HEK293T (cell line): ENCODE measurements around the gene ATXN2.
"Not testable (repeated sequence)": the region's sequence is repeated elsewhere in the genome, so short reads cannot be mapped to it uniquely, and the experiment has no call there.

Source experiments
- CTCF ChIA-PET: fragments of 350-600 bp; formaldehyde crosslinking; extraction: SDS; loops from one replicate; lab custom pipeline; 2021; ENCODE audit warnings: antibody characterized with exemption, inconsistent platforms; lab: Yijun Ruan, JAX
- POLR2A ChIA-PET: fragments of 350-600 bp; formaldehyde crosslinking; extraction: SDS; loops from one replicate; lab custom pipeline; 2020; ENCODE audit warnings: antibody characterized with exemption, inconsistent platforms; lab: Yijun Ruan, JAX
- DNase-seq: peaks from one replicate; pipeline ENCODE4 v3.0.0; 2012; ENCODE audit warnings: mixed read lengths; ENCODE audit errors: extremely low spot score
- ARNT ChIP-seq: fragments of 450-650 bp; IDR thresholded peaks from 2 replicates; pipeline ENCODE4 v1.6.1; 2017; ENCODE audit warnings: mild to moderate bottlenecking
- BHLHE40 ChIP-seq: fragments of 450-650 bp; IDR thresholded peaks from 2 replicates; pipeline ENCODE4 v1.6.1; 2016; ENCODE audit warnings: mild to moderate bottlenecking, moderate library complexity, borderline replicate concordance
- CTBP1 ChIP-seq: fragments of 450-650 bp; IDR thresholded peaks from 2 replicates; pipeline ENCODE4 v1.6.1; 2016; ENCODE audit warnings: borderline replicate concordance
- ELF4 ChIP-seq: fragments of 450-650 bp; IDR thresholded peaks from 2 replicates; pipeline ENCODE4 v1.6.1; 2017; ENCODE audit warnings: antibody characterized with exemption
- FOXA1 ChIP-seq: fragments of 450-650 bp; IDR thresholded peaks from 2 replicates; pipeline ENCODE4 v1.6.1; 2016; ENCODE audit warnings: mild to moderate bottlenecking
- FOXK2 ChIP-seq: fragments of 450-650 bp; IDR thresholded peaks from 2 replicates; pipeline ENCODE4 v1.6.1; 2016; ENCODE audit warnings: mild to moderate bottlenecking
- FOXM1 ChIP-seq: fragments of 450-650 bp; IDR thresholded peaks from 2 replicates; pipeline ENCODE4 v1.6.1; 2017; ENCODE audit warnings: mild to moderate bottlenecking, borderline replicate concordance
- HDGF ChIP-seq: fragments of 450-650 bp; IDR thresholded peaks from 2 replicates; pipeline ENCODE4 v1.6.1; 2017; ENCODE audit warnings: antibody characterized with exemption, borderline replicate concordance
- L3MBTL2 ChIP-seq: fragments of 450-650 bp; conservative IDR thresholded peaks from 2 replicates; pipeline ENCODE4 v1.6.1; 2016; ENCODE audit warnings: mild to moderate bottlenecking
- LEF1 ChIP-seq: fragments of 450-650 bp; IDR thresholded peaks from 2 replicates; pipeline ENCODE4 v1.6.1; 2017; ENCODE audit warnings: mild to moderate bottlenecking, borderline replicate concordance
- NFRKB ChIP-seq: fragments of 450-650 bp; IDR thresholded peaks from 2 replicates; pipeline ENCODE4 v1.6.1; 2016; ENCODE audit warnings: mild to moderate bottlenecking, moderate library complexity
- PKNOX1 ChIP-seq: fragments of 450-650 bp; IDR thresholded peaks from 2 replicates; pipeline ENCODE4 v1.6.1; 2016
- SP1 ChIP-seq: fragments of 450-650 bp; IDR thresholded peaks from 2 replicates; pipeline ENCODE4 v1.6.1; 2017
- SUZ12 ChIP-seq: fragments of 450-650 bp; IDR thresholded peaks from 2 replicates; pipeline ENCODE4 v1.6.1; 2016; ENCODE audit warnings: mild to moderate bottlenecking
- TARDBP ChIP-seq: fragments of 450-650 bp; IDR thresholded peaks from 2 replicates; pipeline ENCODE4 v1.6.1; 2016
- ZNF384 ChIP-seq: fragments of 450-650 bp; IDR thresholded peaks from 2 replicates; pipeline ENCODE4 v1.6.1; 2016

ATXN2 gene

GRCh38 chr12:111574797-111575443 is 24.2 kb downstream of the ATXN2 start:
- TF ChIP-seq LEF1 (no peak), CTBP1 (no peak), FOXM1 (no peak), TARDBP (no peak), SUZ12 (no peak), FOXA1 (no peak), L3MBTL2 (no peak), BHLHE40 (no peak), HDGF (no peak), ELF4 (no peak)
- no peak for DNase-seq
- ChIA-PET CTCF (interaction anchor here (0.6 kb wide), 1 partner anchor 149 kb away, joined by 3 read pairs; no protein-coding TSS in a partner anchor), POLR2A (no interaction called here)

DNA sequence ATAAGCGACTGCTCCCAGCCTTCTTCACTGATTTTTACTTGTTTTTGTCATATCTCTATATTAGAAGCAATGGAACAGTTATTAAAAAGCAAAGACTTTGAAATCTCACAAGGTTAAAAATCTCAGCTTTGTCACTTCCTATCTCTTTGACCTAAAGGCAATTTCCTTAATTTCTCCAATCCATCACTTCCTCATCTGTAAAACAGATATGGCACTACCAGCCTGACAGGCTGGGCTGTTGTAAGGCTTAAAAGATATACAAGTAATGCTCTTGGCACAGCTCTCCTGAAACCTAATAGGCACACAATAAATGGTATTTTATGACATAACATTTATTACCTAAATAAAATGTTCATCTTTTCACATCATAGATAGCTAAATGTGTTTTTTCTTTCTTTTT is 25.6 kb downstream of the ATXN2 start:
- no peak for DNase-seq
- no peak for TF ChIP-seq FOXA1
- TF ChIP-seq SP1: no peak
- TF ChIP-seq LEF1: no peak
- TF ChIP-seq CTBP1: no peak
- no peak for TF ChIP-seq FOXK2
- no peak for TF ChIP-seq ARNT
- CTCF ChIA-PET: no interaction called here
- POLR2A ChIA-PET: no interaction called here

DNA sequence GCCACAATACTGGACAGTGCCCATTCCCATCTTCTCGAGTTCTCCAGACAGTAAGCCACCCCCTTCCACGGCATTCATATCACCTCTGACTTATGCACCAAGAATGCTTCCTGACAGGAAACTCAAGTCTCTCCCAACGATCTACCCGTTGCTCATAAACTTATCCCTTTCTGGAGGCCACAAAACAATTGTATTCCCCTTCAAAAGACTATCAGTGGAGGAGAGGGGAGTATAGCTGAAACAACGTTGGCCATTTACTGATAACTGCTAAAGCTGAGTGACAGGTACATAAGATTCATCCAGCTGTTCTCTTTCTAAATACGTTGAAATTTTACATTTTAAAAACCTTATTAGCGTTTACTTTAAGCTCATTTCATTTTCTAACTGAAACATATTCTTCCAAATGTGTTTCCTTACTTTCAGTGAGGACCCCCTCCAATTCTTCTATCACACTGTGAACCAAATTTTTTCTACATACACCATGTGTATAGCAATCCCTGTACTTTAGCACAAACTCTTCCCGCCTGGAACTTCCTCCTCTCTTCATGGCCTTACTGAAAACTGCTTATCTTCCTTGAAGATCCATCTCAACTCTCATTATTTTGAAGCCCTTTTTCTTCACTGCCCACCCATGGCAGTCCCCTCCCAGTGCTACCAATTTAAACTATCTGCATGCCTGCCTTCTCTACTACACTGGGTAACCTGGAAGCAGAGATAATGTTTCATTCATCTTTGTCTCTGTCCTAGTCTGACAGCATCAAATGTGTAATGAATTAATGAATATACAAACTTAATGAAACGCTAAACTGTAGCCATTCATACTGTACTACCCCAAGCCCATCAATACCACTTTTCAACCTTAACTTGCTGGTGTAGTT is 28.8 kb downstream of the ATXN2 start:
- CTCF ChIA-PET: no interaction called here

DNA sequence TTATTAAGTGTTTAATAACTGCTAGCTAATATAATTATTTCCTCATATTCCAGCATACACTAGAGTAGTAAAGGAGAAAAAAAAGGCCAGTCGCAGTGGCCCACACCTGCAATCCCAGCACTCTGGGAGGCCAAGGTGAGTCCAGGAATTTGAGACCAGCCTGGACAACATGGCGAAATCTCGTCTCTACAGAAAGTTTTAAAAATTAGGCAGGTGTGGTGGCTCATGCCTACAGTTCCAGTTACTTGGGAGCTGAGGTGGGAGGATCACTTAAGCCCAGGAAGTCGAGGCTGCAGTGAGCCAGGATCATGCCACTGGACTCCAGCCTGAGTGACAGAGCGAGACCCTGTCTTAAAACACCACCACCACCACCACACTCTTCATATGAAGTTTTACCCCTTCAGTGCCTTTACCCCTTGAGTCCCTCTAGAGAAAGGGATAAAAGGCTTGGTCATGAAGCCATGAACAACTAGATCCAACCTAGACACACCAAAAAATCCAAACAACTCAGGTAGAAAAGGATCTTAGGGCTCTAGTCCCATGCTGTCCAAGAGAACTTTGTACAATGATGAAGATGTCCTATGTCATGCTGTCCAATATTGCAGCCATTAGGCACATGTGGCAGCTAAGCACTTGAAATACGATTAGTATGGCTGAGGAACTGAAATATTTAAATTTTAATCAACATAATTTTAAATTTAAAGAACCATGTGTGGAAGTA is 29.6 kb downstream of the ATXN2 start:
- CTCF ChIA-PET: interaction anchor here (0.6 kb wide), 1 partner anchor 23 kb away, joined by 6 read pairs; no protein-coding TSS in a partner anchor
- no peak for TF ChIP-seq ELF4
- no peak for TF ChIP-seq NFRKB
- no peak for TF ChIP-seq SP1
- TF ChIP-seq ZNF384: no peak
- no peak for TF ChIP-seq ARNT
- no peak for TF ChIP-seq FOXK2
- no peak for TF ChIP-seq BHLHE40
- TF ChIP-seq LEF1: no peak
- no peak for TF ChIP-seq HDGF
- TF ChIP-seq FOXA1: no peak
- TF ChIP-seq L3MBTL2: no peak
- TF ChIP-seq TARDBP: no peak
- DNase-seq: no peak
- POLR2A ChIA-PET: no interaction called here

More for the DNA sequence above, 28.8 kb downstream of the ATXN2 start:
- DNase-seq: no peak
- TF ChIP-seq ELF4 (no peak), NFRKB (no peak), SP1 (no peak), SUZ12 (no peak), BHLHE40 (no peak), ARNT (no peak), CTBP1 (no peak), FOXA1 (no peak), L3MBTL2 (no peak), HDGF (no peak), FOXM1 (no peak), ZNF384 (no peak), TARDBP (no peak), PKNOX1 (no peak), FOXK2 (no peak), LEF1 (no peak)
- POLR2A ChIA-PET: no interaction called here

GRCh38 chr12:111560844-111561243 is 38.3 kb downstream of the ATXN2 start:
- CTCF ChIA-PET, DNase-seq, POLR2A ChIA-PET: not testable (repeated sequence)

- CTCF ChIA-PET: no interaction called here
- TF ChIP-seq NFRKB (no peak), ZNF384 (no peak), BHLHE40 (no peak), ELF4 (no peak), SUZ12 (no peak), FOXM1 (no peak), LEF1 (no peak), L3MBTL2 (no peak), CTBP1 (no peak), TARDBP (no peak), HDGF (no peak), PKNOX1 (no peak), SP1 (no peak), FOXA1 (no peak), ARNT (no peak), FOXK2 (no peak)
- POLR2A ChIA-PET: no interaction called here
- DNase-seq: no peak
These were observed 41.1 kb downstream of the ATXN2 start for GRCh38 chr12:111558107-111558376.
